Measurements from ENCODE around the gene DCDC2C.

DCDC2C gene

GRCh38 chr2:3747032-3747654 lies 43.8 kb downstream of the DCDC2C start:
- no peak for DNase-seq

GRCh38 chr2:3747826-3748225 lies 44.5 kb downstream of the DCDC2C start:
- DNase-seq, result no peak

- DNase-seq, result no peak
These were observed 45.8 kb downstream of the DCDC2C start for GRCh38 chr2:3749201-3749600.

- DNase-seq, result no peak
These were observed 47.9 kb downstream of the DCDC2C start for GRCh38 chr2:3751251-3751650.

GRCh38 chr2:3751806-3752205 lies 48.4 kb downstream of the DCDC2C start:
- DNase-seq, result no peak

- no peak for DNase-seq
These were observed 49.0 kb downstream of the DCDC2C start for GRCh38 chr2:3752376-3752775.

- DNase-seq, result no peak
These were observed 50.2 kb downstream of the DCDC2C start for GRCh38 chr2:3753561-3753960.

- DNase-seq, result no peak
These were observed 50.9 kb downstream of the DCDC2C start for GRCh38 chr2:3754280-3754679.

GRCh38 chr2:3754795-3755194 lies 51.4 kb downstream of the DCDC2C start:
- no peak for DNase-seq

GRCh38 chr2:3755277-3755676 lies 51.9 kb downstream of the DCDC2C start:
- no peak for DNase-seq

GRCh38 chr2:3756306-3756705 lies 52.9 kb downstream of the DCDC2C start:
- DNase-seq, result peak; percentile 11 to 12

GRCh38 chr2:3758906-3759305 lies 55.5 kb downstream of the DCDC2C start:
- DNase-seq, result no peak

GRCh38 chr2:3759331-3759730 lies 56.0 kb downstream of the DCDC2C start:
- DNase-seq, result no peak

GRCh38 chr2:3759761-3760160 lies 56.4 kb downstream of the DCDC2C start:
- DNase-seq, result no peak

- DNase-seq, result no peak
These were observed 57.9 kb downstream of the DCDC2C start for GRCh38 chr2:3761272-3761671.

- DNase-seq, result no peak
These were observed 59.5 kb downstream of the DCDC2C start for GRCh38 chr2:3762771-3763447.

GRCh38 chr2:3766824-3767223 lies 63.4 kb downstream of the DCDC2C start:
- DNase-seq, result no peak

GRCh38 chr2:3768960-3769765 lies 65.8 kb downstream of the DCDC2C start:
- DNase-seq, result no peak

- DNase-seq, result no peak
These were observed 66.4 kb downstream of the DCDC2C start for GRCh38 chr2:3769766-3770165.

GRCh38 chr2:3770724-3771415 lies 67.5 kb downstream of the DCDC2C start:
- DNase-seq, result no peak

- DNase-seq, result no peak
These were observed 68.2 kb downstream of the DCDC2C start for GRCh38 chr2:3771576-3771975.

- no peak for DNase-seq
These were observed 71.0 kb downstream of the DCDC2C start for GRCh38 chr2:3774336-3774735.

GRCh38 chr2:3776311-3776710 lies 72.9 kb downstream of the DCDC2C start:
- DNase-seq, result no peak

Measured in SHP77 (cell line).